NCI-H128 (cell line): ENCODE results near the gene IL1R1.
"Not testable (repeated sequence)": the region's sequence is repeated elsewhere in the genome, so short reads cannot be mapped to it uniquely, and the experiment has no call there.

Experiments used
- DNase-seq: peaks from one replicate; lab custom pipeline; 2025; ENCODE audit not compliant: unreplicated experiment; lab: John Stamatoyannopoulos, UW

IL1R1 gene

GRCh38 chr2:102111823-102112222 is 30.7 kb upstream of the IL1R1 start:
- no peak for DNase-seq

GRCh38 chr2:102112271-102112670 is 30.3 kb upstream of the IL1R1 start:
- DNase-seq, result no peak

- DNase-seq, result no peak
These were observed 29.6 kb upstream of the IL1R1 start for GRCh38 chr2:102112692-102113665.

GRCh38 chr2:102114290-102114721 is 28.2 kb upstream of the IL1R1 start:
- DNase-seq, result no peak

GRCh38 chr2:102114851-102115497 is 27.6 kb upstream of the IL1R1 start:
- DNase-seq, result no peak

GRCh38 chr2:102116630-102117471 is 25.7 kb upstream of the IL1R1 start:
- DNase-seq, result no peak

GRCh38 chr2:102117472-102117858 is 25.1 kb upstream of the IL1R1 start:
- no peak for DNase-seq

- no peak for DNase-seq
These were observed 23.3 kb upstream of the IL1R1 start for GRCh38 chr2:102119255-102119654.

GRCh38 chr2:102120261-102120660 is 22.3 kb upstream of the IL1R1 start:
- no peak for DNase-seq

GRCh38 chr2:102120701-102121159 is 21.8 kb upstream of the IL1R1 start:
- DNase-seq, result peak; percentile 78

- no peak for DNase-seq
These were observed 20.4 kb upstream of the IL1R1 start for GRCh38 chr2:102122115-102122514.

GRCh38 chr2:102122909-102123308 is 19.6 kb upstream of the IL1R1 start:
- no peak for DNase-seq

- DNase-seq, result not testable (repeated sequence)
These were observed 18.1 kb upstream of the IL1R1 start for GRCh38 chr2:102124421-102124820.

GRCh38 chr2:102126169-102126568 is 16.4 kb upstream of the IL1R1 start:
- DNase-seq, result no peak

- DNase-seq, result no peak
These were observed 15.9 kb upstream of the IL1R1 start for GRCh38 chr2:102126660-102127059.

- DNase-seq, result no peak
These were observed 13.5 kb upstream of the IL1R1 start for GRCh38 chr2:102129082-102129481.

GRCh38 chr2:102129951-102130646 is 12.4 kb upstream of the IL1R1 start:
- DNase-seq, result no peak

GRCh38 chr2:102130647-102130991 is 11.9 kb upstream of the IL1R1 start:
- DNase-seq, result no peak

- DNase-seq, result no peak
These were observed 11.0 kb upstream of the IL1R1 start for GRCh38 chr2:102131564-102131963.

- no peak for DNase-seq
These were observed 5.4 kb upstream of the IL1R1 start for GRCh38 chr2:102137138-102137537.

- no peak for DNase-seq
These were observed 4.2 kb upstream of the IL1R1 start for GRCh38 chr2:102138331-102138730.
